Esophagus muscularis mucosa (tissue), 4 donors: Measurements from ENCODE around the gene ZNF83. TPM values are rescaled to one million over a fixed set of nuclear protein-coding genes. Genes with fewer than 3 reads are reported as not detected.

Experiments
- DNase-seq: peaks from one replicate; pipeline ENCODE4 v3.0.0-alpha.2; 2017; ENCODE audit errors: extremely low spot score
- H3K27ac ChIP-seq, 4 donors: fragments of 200-600 bp; sonication (generic); replicated peaks in 1 of 4; 1 replicate in 3 of 4; 2 replicates in 1 of 4; pipeline ENCODE4 v1.5.1; 2016 to 2019; ENCODE audit warnings: mild to moderate bottlenecking in 1 of 4
- H3K27me3 ChIP-seq, 4 donors: fragments of 200-600 bp; sonication (generic); one replicate each; pipeline versions ENCODE4 v1.5.1 to v1.6.0; 2016 to 2019
- H3K36me3 ChIP-seq, 4 donors: fragments of 200-600 bp; sonication (generic); one replicate each; pipeline ENCODE4 v1.5.1; 2016 to 2019
- H3K4me1 ChIP-seq, 4 donors: fragments of 200-600 bp; sonication (generic); one replicate each; pipeline ENCODE4 v1.5.1; 2016 to 2019
- H3K4me3 ChIP-seq, 4 donors: fragments of 200-600 bp; sonication (generic); 1 replicate in 2 of 4; 2 replicates in 2 of 4; pipeline ENCODE4 v1.5.1; 2016 to 2019; ENCODE audit warnings: mild to moderate bottlenecking in 4 of 4, moderate library complexity in 1 of 4
- H3K9me3 ChIP-seq, 4 donors: fragments of 200-600 bp; sonication (generic); 1 replicate in 3 of 4; 2 replicates in 1 of 4; pipeline ENCODE4 v1.5.1; 2016 to 2019
- CTCF ChIP-seq, 3 experiments: fragments of 200-600 bp in 2 of 3; fragments of 450-650 bp in 1 of 3; sonication (generic) in 2 of 3; IDR thresholded peaks; one replicate each; pipeline ENCODE4 v1.5.1; 2017 to 2019; ENCODE audit warnings: antibody characterized with exemption in 3 of 3, mild to moderate bottlenecking in 2 of 3, moderate library complexity in 1 of 3
- EP300 ChIP-seq: sonication (generic); formaldehyde crosslinking; IDR thresholded peaks from one replicate; pipeline ENCODE4 v1.6.1; 2017; ENCODE audit warnings: antibody characterized with exemption
- POLR2A ChIP-seq: fragments of 450-650 bp; IDR thresholded peaks from one replicate; pipeline ENCODE4 v1.6.1; 2017; ENCODE audit warnings: antibody characterized with exemption, moderate library complexity, mild to moderate bottlenecking, low read depth
- POLR2AphosphoS5 ChIP-seq, 2 donors: sonication (generic); formaldehyde crosslinking; IDR thresholded peaks; one replicate each; pipeline ENCODE4 v1.6.1; 2017; ENCODE audit warnings: antibody characterized with exemption in 2 of 2
- WGBS: methylation state at CpG from one replicate; pipeline ENCODE4 v1.1.5; 2018; 5-methylcytosine and 5-hydroxymethylcytosine counted together
- intact Hi-C: fragments of 100-400 bp; cut with DNase I; formaldehyde crosslinking; loops from one replicate; pipeline ENCODE4 v1.15.1; 2023
- small RNA-seq, 3 donors: library from RNA; depleted of rRNA; stranded (forward); fragments of <200 nt; gene quantifications; one replicate each; pipeline ENCODE3, GENCODE V24; 2016
- total RNA-seq, 4 donors: library from RNA; depleted of rRNA; stranded (reverse); fragments of >200 nt; gene quantifications; one replicate each; pipeline versions ENCODE4 v1.1.0 to v1.2.1, GENCODE V29; 2016

The ZNF83 gene
- total RNA-seq, 4 donors from 2014 or later, result 29.7 to 55.6 (median 34.1) TPM

- DNase-seq, result no peak
- Histone ChIP-seq H3K27ac (no peak overlapping the region), H3K36me3 (peaks cover 0 to 25% (median 18%) of the 10 kb centered on the region in 4 donors), H3K4me3 (no peak overlapping the region), H3K9me3 (peaks cover 0 to 3% (median 0%) of the 10 kb centered on the region in 4 donors), H3K4me1 (peaks cover 6 to 25% (median 20%) of the 10 kb centered on the region in 4 donors), H3K27me3 (no peaks in the 10 kb centered on the region)
- 98% methylated on average over 14 of the region's 14 CpGs for WGBS
- intact Hi-C loops, result loop anchor here (5.0 kb wide), 1 partner anchor 41 kb away; the partner anchor contains the start of gene ZNF808
- TF ChIP-seq POLR2A, result no peak
These were observed 70.2 kb downstream of the ZNF83 start for GRCh38 chr19:52567921-52568320.

GRCh38 chr19:52566588-52566987, 71.6 kb downstream of the ZNF83 start:
- no peak overlapping the region for H3K4me3 ChIP-seq
- peaks cover 0 to 29% (median 24%) of the 10 kb centered on the region in 4 donors for H3K36me3 ChIP-seq
- H3K27ac ChIP-seq, result no peak overlapping the region
- intact Hi-C loops, result loop anchor here (5.0 kb wide), 1 partner anchor 39 kb away; the partner anchor contains the start of gene ZNF808
- TF ChIP-seq CTCF (IDR thresholded peaks at IDR 0.05) (no peak), EP300 (no peak), POLR2AphosphoS5 (IDR thresholded peaks at IDR 0.05) (no peak), POLR2A (no peak)
- peaks cover 6 to 21% (median 19%) of the 10 kb centered on the region in 4 donors for H3K4me1 ChIP-seq
- WGBS, result 86% methylated on average over 2 of the region's 2 CpGs
- peaks cover 0 to 5% (median 2%) of the 10 kb centered on the region in 4 donors for H3K9me3 ChIP-seq
- no peak for DNase-seq
- no peaks in the 10 kb centered on the region for H3K27me3 ChIP-seq

GRCh38 chr19:52566121-52566520, 72.0 kb downstream of the ZNF83 start:
- Histone ChIP-seq H3K4me1 (peaks cover 6 to 16% (median 14%) of the 10 kb centered on the region in 4 donors), H3K27me3 (no peaks in the 10 kb centered on the region), H3K4me3 (no peak overlapping the region), H3K36me3 (peaks cover 0 to 34% (median 28%) of the 10 kb centered on the region in 4 donors), H3K27ac (no peak overlapping the region), H3K9me3 (peaks cover 0 to 5% (median 2%) of the 10 kb centered on the region in 4 donors)
- WGBS, result 93% methylated on average over 6 of the region's 6 CpGs
- no peak for TF ChIP-seq EP300
- TF ChIP-seq CTCF (IDR thresholded peaks at IDR 0.05), result no peak
- no peak for TF ChIP-seq POLR2AphosphoS5 (IDR thresholded peaks at IDR 0.05)
- no peak for TF ChIP-seq POLR2A
- intact Hi-C loops, result loop anchor here (5.0 kb wide), 1 partner anchor 39 kb away; the partner anchor contains the start of gene ZNF808
- DNase-seq, result no peak

Small RNA genes within 50 kb of the gene (small RNA-seq; reads per million reads assigned to genes)
- gene RPL39P34, result 0 reads per million in 3 donors

Other genes starting within 250 kb of the ZNF83 start
- 10 to 100 TPM; 12.2 to 17.4 (median 13.2) TPM for gene ZNF528, start 240.5 kb downstream of the ZNF83 start, total RNA-seq
- gene ZNF534, start 209.2 kb downstream of the ZNF83 start, total RNA-seq, result under 1 TPM; 0.17 to 0.63 (median 0.43) TPM
- 1 to 10 TPM; 1.4 to 4.2 (median 3.2) TPM for gene ZNF578, start 184.8 kb downstream of the ZNF83 start, total RNA-seq
- 10 to 100 TPM; 11.3 to 18.7 (median 14.2) TPM for gene ZNF808, start 110.7 kb downstream of the ZNF83 start, total RNA-seq
- gene ZNF701, start 68.1 kb downstream of the ZNF83 start, total RNA-seq, result 10 to 100 TPM in 2 of 4 donors, 1 to 10 TPM in 2; 7.8 to 13.3 (median 10.1) TPM
- 1 to 10 TPM; 7.3 to 9.6 (median 7.6) TPM for gene ZNF611, start 96.7 kb upstream of the ZNF83 start, total RNA-seq
- 10 to 100 TPM in 1 of 4 donors, 1 to 10 TPM in 3; 4.8 to 15.0 (median 5.5) TPM for gene ZNF600, start 148.4 kb upstream of the ZNF83 start, total RNA-seq
- 10 to 100 TPM in 3 of 4 donors, 1 to 10 TPM in 1; 5.9 to 15.0 (median 11.0) TPM for gene ZNF28, start 183.3 kb upstream of the ZNF83 start, total RNA-seq
- gene ZNF468, start 219.3 kb upstream of the ZNF83 start, total RNA-seq, result 10 to 100 TPM in 2 of 4 donors, 1 to 10 TPM in 2; 7.5 to 13.3 (median 11.0) TPM